Mesenchymal stem cell (in vitro differentiated cells and primary cell): ENCODE data around the gene SEC61A1.

Source experiments
- DNase-seq: peaks from one replicate; pipeline ENCODE4 v3.0.0-alpha.2; 2013
- H2AFZ ChIP-seq: one replicate; pipeline ENCODE4 v1.6.1; 2013; ENCODE audit warnings: low read depth, mild to moderate bottlenecking, control low read depth, inconsistent platforms, low read length, moderate library complexity
- H2AK5ac ChIP-seq: 2 replicates; pipeline ENCODE4 v1.6.1; 2013; ENCODE audit warnings: low read length, moderate library complexity, mild to moderate bottlenecking, inconsistent platforms; ENCODE audit not compliant: severe bottlenecking
- H2BK120ac ChIP-seq: one replicate; pipeline ENCODE4 v1.6.1; 2013; ENCODE audit warnings: low read depth, mild to moderate bottlenecking, inconsistent platforms, low read length, moderate library complexity
- H2BK12ac ChIP-seq, 2 experiments: one replicate each; pipeline ENCODE4 v1.6.1; 2013; ENCODE audit warnings: inconsistent platforms in 2 of 2, low read length in 2 of 2, mild to moderate bottlenecking in 2 of 2, moderate library complexity in 2 of 2, control low read depth in 1 of 2
- H2BK15ac ChIP-seq: one replicate; pipeline ENCODE4 v1.6.1; 2013; ENCODE audit warnings: mild to moderate bottlenecking, low read depth, inconsistent platforms; ENCODE audit not compliant: poor library complexity, severe bottlenecking
- H2BK5ac ChIP-seq: 2 replicates; pipeline ENCODE4 v1.6.1; 2013; ENCODE audit warnings: low read depth, mild to moderate bottlenecking, low read length, control low read depth, inconsistent platforms; ENCODE audit not compliant: poor library complexity, severe bottlenecking
- H3K14ac ChIP-seq, 2 experiments: one replicate each; pipeline ENCODE4 v1.6.1; 2013; ENCODE audit warnings: inconsistent platforms in 2 of 2, low read length in 2 of 2, control low read depth in 1 of 2, mild to moderate bottlenecking in 1 of 2, moderate library complexity in 1 of 2
- H3K18ac ChIP-seq, 2 experiments: one replicate each; pipeline ENCODE4 v1.6.1; 2013; ENCODE audit warnings: inconsistent platforms in 2 of 2, low read length in 2 of 2, control low read depth in 1 of 2, low read depth in 1 of 2, mild to moderate bottlenecking in 1 of 2
- H3K23ac ChIP-seq, 2 experiments: one replicate each; pipeline ENCODE4 v1.6.1; 2013; ENCODE audit warnings: inconsistent platforms in 2 of 2, low read length in 2 of 2, mild to moderate bottlenecking in 2 of 2, moderate library complexity in 2 of 2, control low read depth in 1 of 2
- H3K27ac ChIP-seq: 2 replicates; pipeline ENCODE4 v1.5.1; 2013; ENCODE audit warnings: mild to moderate bottlenecking, moderate library complexity, low read length, control low read depth, inconsistent platforms; ENCODE audit not compliant: poor library complexity, severe bottlenecking
- H3K27me3 ChIP-seq, 2 experiments: 2 replicates each; pipeline versions ENCODE4 v1.6.1 to v1.7.0; 2013; ENCODE audit warnings: low read length in 2 of 2, mild to moderate bottlenecking in 2 of 2, moderate library complexity in 2 of 2, control low read depth in 1 of 2, inconsistent platforms in 1 of 2; ENCODE audit not compliant: control insufficient read depth in 1 of 2, insufficient read depth in 1 of 2
- H3K36me3 ChIP-seq, 2 experiments: 2 replicates each; pipeline versions ENCODE4 v1.6.1 to v1.7.0; 2013; ENCODE audit warnings: low read length in 2 of 2, control low read depth in 1 of 2, inconsistent platforms in 1 of 2, low read depth in 1 of 2, mild to moderate bottlenecking in 1 of 2; ENCODE audit not compliant: insufficient read depth in 2 of 2, control insufficient read depth in 1 of 2
- H3K4ac ChIP-seq, 2 experiments: one replicate each; pipeline ENCODE4 v1.6.1; 2013; ENCODE audit warnings: inconsistent platforms in 2 of 2, low read length in 2 of 2, mild to moderate bottlenecking in 2 of 2, moderate library complexity in 2 of 2, control low read depth in 1 of 2, low read depth in 1 of 2
- H3K4me1 ChIP-seq: 2 replicates; pipeline ENCODE4 v1.6.1; 2013; ENCODE audit warnings: low read depth, low read length, control low read depth; ENCODE audit not compliant: control insufficient read depth, insufficient read depth
- H3K4me2 ChIP-seq: 2 replicates; pipeline ENCODE4 v1.6.1; 2013; ENCODE audit warnings: low read length, mild to moderate bottlenecking, inconsistent platforms; ENCODE audit not compliant: poor library complexity, severe bottlenecking
- H3K4me3 ChIP-seq, 2 experiments: 2 replicates each; pipeline versions ENCODE4 v1.5.1 to v1.7.0; 2013; ENCODE audit warnings: low read length in 2 of 2, mild to moderate bottlenecking in 2 of 2, control low read depth in 1 of 2, low read depth in 1 of 2; ENCODE audit not compliant: insufficient read depth in 1 of 2
- H3K79me1 ChIP-seq: replicated peaks from 2 replicates; pipeline ENCODE4 v1.6.1; 2013; ENCODE audit warnings: mild to moderate bottlenecking, control low read depth, low read length, inconsistent platforms; ENCODE audit not compliant: poor library complexity, severe bottlenecking
- H3K9ac ChIP-seq: 2 replicates; pipeline ENCODE4 v1.7.0; 2013; ENCODE audit warnings: mild to moderate bottlenecking, low read length, moderate library complexity
- H3K9me3 ChIP-seq: 2 replicates; pipeline ENCODE4 v1.7.0; 2013; ENCODE audit warnings: mild to moderate bottlenecking, low read length; ENCODE audit not compliant: control insufficient read depth
- H4K8ac ChIP-seq: one replicate; pipeline ENCODE4 v1.6.1; 2013; ENCODE audit warnings: inconsistent platforms, mild to moderate bottlenecking, low read length, moderate library complexity
- H4K91ac ChIP-seq: one replicate; pipeline ENCODE4 v1.6.1; 2013; ENCODE audit warnings: mild to moderate bottlenecking, low read length, inconsistent platforms
- WGBS: methylation state at CpG from one replicate; pipeline ENCODE4 v1.1.7; 2013; ENCODE audit warnings: mixed read lengths; 5-methylcytosine and 5-hydroxymethylcytosine counted together

SEC61A1 gene

DNA sequence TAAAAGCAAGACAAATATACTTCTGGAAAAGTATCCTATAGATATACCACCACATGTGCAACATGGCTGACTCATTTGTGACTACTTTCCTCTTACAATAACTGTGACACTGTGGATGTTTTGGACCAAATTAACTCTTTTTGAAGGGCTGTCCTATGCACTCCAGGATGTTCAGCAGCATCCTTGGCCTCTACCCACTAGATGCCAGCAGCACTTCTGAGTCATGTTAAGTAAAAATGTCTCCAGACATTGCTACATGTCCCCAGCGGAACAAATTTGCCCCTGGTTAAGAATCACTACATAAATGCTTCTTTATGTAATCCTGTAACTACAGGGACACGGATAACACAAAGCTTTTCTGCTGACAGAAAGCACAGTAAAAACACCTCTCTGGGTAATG is 39.3 kb downstream of the SEC61A1 start:
- Histone ChIP-seq H3K23ac (no peak overlapping the region), H2BK5ac (no peak overlapping the region), H3K36me3 (peaks cover 28 to 43% of the 10 kb centered on the region in 2 experiments), H3K27ac (no peak overlapping the region), H2BK120ac (no peak overlapping the region), H3K27me3 (no peaks in the 10 kb centered on the region), H3K18ac (no peak overlapping the region), H3K4me2 (no peak overlapping the region), H4K8ac (no peak overlapping the region), H2BK12ac (no peak overlapping the region), H4K91ac (no peak overlapping the region), H2AFZ (no peak overlapping the region), H3K9ac (no peak overlapping the region), H2AK5ac (no peak overlapping the region), H3K4ac (no peak overlapping the region), H3K9me3 (no peaks in the 10 kb centered on the region), H3K79me1 (peaks cover 21% of the 10 kb centered on the region), H3K4me1 (peaks cover 13% of the 10 kb centered on the region), H2BK15ac (no peak overlapping the region), H3K4me3 (no peak overlapping the region), H3K14ac (no peak overlapping the region)
- no peak for DNase-seq
- 98% methylated on average over 2 of the region's 2 CpGs for WGBS

DNA sequence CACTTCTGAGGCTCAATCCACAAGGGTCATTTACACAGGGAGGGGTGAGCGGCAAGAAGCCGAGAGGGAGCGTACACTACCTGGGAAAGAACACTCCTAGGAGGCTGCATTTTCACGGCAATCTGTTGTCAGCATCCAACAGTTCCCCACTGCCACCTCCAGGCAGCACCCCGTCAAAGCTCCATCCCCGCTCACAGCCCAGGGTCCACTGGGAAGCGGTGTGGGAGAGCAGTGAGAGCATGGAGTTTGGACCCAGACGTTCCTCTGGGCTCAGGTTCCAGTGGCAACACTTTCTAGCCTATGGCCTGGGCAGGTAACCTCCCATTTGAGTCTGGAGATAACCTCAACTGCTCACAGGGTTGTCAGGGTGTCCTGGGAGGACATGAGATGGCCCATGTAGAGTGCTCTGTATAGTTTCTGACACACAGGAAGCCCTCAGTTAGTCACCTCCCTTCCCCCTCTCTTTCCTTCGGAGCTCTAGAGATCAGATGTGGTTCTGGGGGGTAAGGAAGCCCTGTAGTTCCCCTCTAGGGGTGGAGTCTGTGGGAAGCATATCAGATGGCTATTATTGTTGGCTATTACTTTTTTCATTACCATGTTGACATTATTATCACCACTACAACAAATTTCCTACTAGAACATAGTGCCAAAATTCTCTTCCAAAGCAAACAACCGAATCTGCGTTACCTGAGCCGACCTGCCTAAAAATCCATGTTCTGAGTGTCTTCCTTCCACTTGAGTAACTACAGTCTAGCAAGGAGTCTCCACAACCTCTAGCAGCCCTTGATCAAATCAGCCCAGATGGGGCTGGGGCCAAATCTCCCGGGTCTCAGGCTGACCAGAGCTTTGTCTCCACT is 42.3 kb downstream of the SEC61A1 start:
- Histone ChIP-seq H3K9ac (no peak overlapping the region), H2AFZ (no peak overlapping the region), H3K36me3 (peaks cover 31 to 60% of the 10 kb centered on the region in 2 experiments), H3K27ac (no peak overlapping the region), H2BK15ac (no peak overlapping the region), H3K23ac (no peak overlapping the region), H3K14ac (no peak overlapping the region), H3K4me1 (peaks cover 28% of the 10 kb centered on the region), H3K9me3 (no peaks in the 10 kb centered on the region), H3K18ac (no peak overlapping the region), H3K79me1 (peaks cover 15% of the 10 kb centered on the region), H4K8ac (no peak overlapping the region), H3K4me3 (no peak overlapping the region), H3K27me3 (no peaks in the 10 kb centered on the region), H2BK5ac (no peak overlapping the region), H2BK12ac (no peak overlapping the region), H2BK120ac (no peak overlapping the region), H4K91ac (no peak overlapping the region), H3K4ac (no peak overlapping the region), H2AK5ac (no peak overlapping the region), H3K4me2 (no peak overlapping the region)
- no peak for DNase-seq
- 91% methylated on average over 10 of the region's 13 CpGs for WGBS

DNA sequence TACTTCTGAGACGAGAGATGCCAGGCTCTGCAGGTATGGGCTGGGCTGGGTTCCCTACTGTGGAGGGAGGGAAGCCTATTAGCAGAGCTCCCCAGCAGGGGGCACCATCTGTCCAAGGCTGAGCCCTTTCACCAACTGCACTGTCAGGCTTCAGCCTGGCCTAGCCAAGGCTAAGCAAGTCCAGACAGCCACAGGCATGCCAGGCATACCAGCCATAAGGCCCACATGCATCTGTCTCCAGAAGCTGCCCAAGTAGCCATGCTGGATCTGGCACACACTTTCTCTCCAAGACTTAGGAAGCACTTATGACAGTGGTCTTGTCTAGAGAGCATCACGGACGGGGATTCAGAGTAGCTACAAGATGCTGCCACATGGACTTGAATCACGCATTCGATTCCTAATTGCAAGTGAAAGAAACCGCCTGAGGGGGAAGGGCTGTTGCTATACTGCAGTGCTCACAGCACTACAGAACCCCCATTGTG is 43.0 kb downstream of the SEC61A1 start:
- Histone ChIP-seq H3K14ac (no peak overlapping the region), H3K4ac (no peak overlapping the region), H2AK5ac (no peak overlapping the region), H3K79me1 (peaks cover 15% of the 10 kb centered on the region), H3K4me1 (peaks cover 30% of the 10 kb centered on the region), H2BK15ac (no peak overlapping the region), H2BK120ac (no peak overlapping the region), H2BK5ac (no peak overlapping the region), H3K18ac (no peak overlapping the region), H3K9ac (peak overlapping the region; percentile 53), H2AFZ (no peak overlapping the region), H4K8ac (no peak overlapping the region), H3K27me3 (no peaks in the 10 kb centered on the region), H3K4me2 (no peak overlapping the region), H4K91ac (no peak overlapping the region), H3K27ac (no peak overlapping the region), H3K4me3 (no peak overlapping the region), H3K23ac (no peak overlapping the region), H3K9me3 (no peaks in the 10 kb centered on the region), H3K36me3 (peaks cover 31 to 68% of the 10 kb centered on the region in 2 experiments), H2BK12ac (no peak overlapping the region)
- 73% methylated on average over 6 of the region's 6 CpGs for WGBS
- DNase-seq, result peak; percentile 80

DNA sequence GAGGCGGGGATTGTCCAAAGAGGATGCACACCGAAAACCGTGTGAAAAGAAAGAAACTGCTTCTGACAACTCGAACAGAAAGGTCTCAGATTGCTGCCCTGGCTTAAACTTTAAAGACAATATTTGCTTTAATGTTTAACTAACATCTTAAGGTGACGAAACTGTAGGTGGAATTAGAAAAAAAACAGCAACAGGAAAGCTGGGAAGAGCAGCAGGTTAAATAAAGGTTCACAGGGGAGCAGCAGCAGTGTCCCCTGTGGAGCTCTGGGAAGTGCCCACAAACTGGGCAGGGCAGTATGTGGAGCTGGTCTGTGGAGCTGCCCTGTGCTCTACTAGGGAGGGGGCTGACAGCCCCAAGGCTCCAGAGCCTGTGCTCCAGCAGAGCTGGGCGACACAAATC is 46.0 kb downstream of the SEC61A1 start:
- Histone ChIP-seq H2BK5ac (no peak overlapping the region), H2BK12ac (no peak overlapping the region), H4K8ac (no peak overlapping the region), H2BK15ac (no peak overlapping the region), H3K79me1 (peaks cover 22% of the 10 kb centered on the region), H2AFZ (no peak overlapping the region), H3K4me2 (peak overlapping the region; percentile 34), H3K27me3 (no peaks in the 10 kb centered on the region), H3K4me1 (peaks cover 30% of the 10 kb centered on the region), H3K9me3 (no peaks in the 10 kb centered on the region), H3K23ac (no peak overlapping the region), H3K4ac (no peak overlapping the region), H3K4me3 (no peak overlapping the region), H3K14ac (no peak overlapping the region), H2BK120ac (no peak overlapping the region), H3K18ac (no peak overlapping the region), H4K91ac (no peak overlapping the region), H2AK5ac (peak overlapping the region; percentile 72), H3K27ac (peak overlapping the region; percentile 39), H3K9ac (no peak overlapping the region), H3K36me3 (peaks cover 38 to 88% of the 10 kb centered on the region in 2 experiments)
- 93% methylated on average over 4 of the region's 6 CpGs for WGBS
- DNase-seq, result no peak
